Measurements from ENCODE around the gene SKI. TPM values are rescaled to one million over a fixed set of nuclear protein-coding genes. Genes with fewer than 3 reads are reported as not detected.
"Not testable (repeated sequence)": the region's sequence is repeated elsewhere in the genome, so short reads cannot be mapped to it uniquely, and the experiment has no call there.

Gene SKI
- total RNA-seq, 1 donor = 47.5 TPM

DNA sequence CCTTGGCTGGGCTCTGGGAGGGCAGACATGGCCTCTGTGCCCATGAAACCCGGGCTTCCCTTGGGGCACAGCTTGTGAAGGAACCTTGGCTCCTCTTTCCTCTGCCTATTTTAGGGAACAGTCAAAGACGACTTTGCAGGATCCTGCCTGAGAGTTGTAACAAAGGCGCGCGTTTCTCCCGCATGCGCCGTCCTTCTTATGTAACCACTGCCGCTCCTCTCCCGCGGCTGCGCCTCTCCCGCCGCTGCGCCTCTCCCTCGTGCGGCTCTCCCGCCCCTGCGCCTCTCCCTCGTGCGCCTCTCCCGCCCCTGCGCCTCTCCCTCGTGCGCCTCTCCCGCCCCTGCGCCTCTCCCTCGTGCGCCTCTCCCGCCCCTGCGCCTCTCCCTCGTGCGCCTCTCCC, 103.5 kb downstream of the SKI start:
- H3K27me3 ChIP-seq (ENCODE audit: insufficient read depth, low read length); H3K9me3 ChIP-seq (ENCODE audit: low read depth, low read length); H3K4me1 ChIP-seq (ENCODE audit: insufficient read depth, low read length); H3K4me3 ChIP-seq (ENCODE audit: low read length): not testable (repeated sequence)

- H3K27me3 ChIP-seq (ENCODE audit: insufficient read depth, low read length) = no peaks in the 10 kb centered on the region
Measured at GRCh38 chr1:2334366-2334765, 106.2 kb downstream of the SKI start.

DNA sequence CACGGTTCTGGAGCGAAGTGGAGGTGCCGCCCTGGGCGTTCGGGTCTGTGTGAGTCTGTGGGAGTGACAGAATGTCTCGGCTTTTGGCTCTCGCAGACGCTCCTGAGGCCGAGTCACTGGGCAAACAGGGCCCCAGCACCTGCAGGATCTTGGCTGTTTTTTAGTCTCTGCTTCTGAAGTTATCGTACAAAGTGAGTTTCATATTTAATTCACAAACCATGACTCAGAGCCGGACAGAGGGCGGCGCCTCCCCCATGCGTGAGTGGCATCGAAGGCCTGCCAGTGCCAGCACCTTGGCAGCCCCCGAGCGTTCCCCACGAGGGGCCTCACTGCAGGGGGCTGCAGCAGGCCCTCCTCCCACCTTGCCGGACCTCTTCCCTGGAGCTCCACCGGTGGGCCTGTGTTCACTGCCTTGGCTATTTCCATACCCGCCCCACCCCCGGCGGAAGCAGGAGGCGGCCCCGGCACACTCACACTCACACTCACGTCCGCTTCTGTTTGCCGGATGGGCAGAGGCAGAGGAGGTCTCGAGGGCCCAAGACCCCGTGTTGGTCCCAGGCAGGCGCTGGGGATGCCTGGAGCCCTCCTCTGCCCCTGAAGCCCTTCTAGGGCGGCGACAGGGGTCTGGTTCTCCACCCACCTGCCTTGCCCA, 106.9 kb downstream of the SKI start:
- Histone ChIP-seq H3K4me3 (ENCODE audit: low read length) (no peak overlapping the region), H3K9me3 (ENCODE audit: low read depth, low read length) (no peaks in the 10 kb centered on the region), H3K27me3 (ENCODE audit: insufficient read depth, low read length) (no peaks in the 10 kb centered on the region), H3K4me1 (ENCODE audit: insufficient read depth, low read length) (no peaks in the 10 kb centered on the region)

More at GRCh38 chr1:2334366-2334765, 106.2 kb downstream of the SKI start:
- no peaks in the 10 kb centered on the region for H3K9me3 ChIP-seq (ENCODE audit: low read depth, low read length)
- H3K4me3 ChIP-seq (ENCODE audit: low read length) = no peak overlapping the region
- no peaks in the 10 kb centered on the region for H3K4me1 ChIP-seq (ENCODE audit: insufficient read depth, low read length)

DNA sequence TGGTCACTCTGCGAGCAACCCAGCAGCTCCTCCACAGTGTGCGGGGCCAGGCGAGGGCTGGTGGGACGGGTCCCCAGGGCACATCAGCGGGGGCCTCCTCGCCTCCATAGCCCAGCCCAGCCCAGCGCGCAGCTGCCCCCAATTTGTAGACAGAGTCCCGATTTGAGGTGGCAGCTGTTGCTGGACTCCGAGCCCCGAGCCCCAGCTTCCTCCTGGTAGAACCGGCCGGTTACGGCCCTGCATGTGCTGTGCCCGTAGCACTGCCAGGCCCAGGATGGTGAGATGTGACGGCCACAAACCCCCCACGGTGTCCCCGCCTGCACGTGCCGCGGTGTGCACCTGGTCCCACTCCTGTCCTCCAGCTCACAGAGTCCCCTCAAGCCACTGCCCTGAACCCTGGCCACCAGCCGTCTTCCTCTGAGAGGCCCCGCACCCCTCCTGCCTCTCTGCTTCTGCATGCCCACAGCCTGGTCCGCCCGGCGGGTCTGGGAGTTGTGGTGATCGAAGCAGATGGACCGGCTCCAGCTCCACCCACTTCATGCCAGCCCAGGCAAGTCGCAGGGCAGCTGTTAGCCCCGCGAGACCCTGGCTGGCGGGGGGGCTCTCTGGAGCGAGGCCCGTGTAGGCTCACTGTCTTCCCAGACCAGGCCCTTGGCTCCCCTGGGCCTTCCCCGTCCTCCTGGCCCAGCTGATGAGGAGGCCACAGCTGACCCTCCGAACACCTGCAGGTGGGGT, 107.8 kb downstream of the SKI start:
- no peak overlapping the region for H3K4me3 ChIP-seq (ENCODE audit: low read length)
- no peaks in the 10 kb centered on the region for H3K9me3 ChIP-seq (ENCODE audit: low read depth, low read length)

DNA sequence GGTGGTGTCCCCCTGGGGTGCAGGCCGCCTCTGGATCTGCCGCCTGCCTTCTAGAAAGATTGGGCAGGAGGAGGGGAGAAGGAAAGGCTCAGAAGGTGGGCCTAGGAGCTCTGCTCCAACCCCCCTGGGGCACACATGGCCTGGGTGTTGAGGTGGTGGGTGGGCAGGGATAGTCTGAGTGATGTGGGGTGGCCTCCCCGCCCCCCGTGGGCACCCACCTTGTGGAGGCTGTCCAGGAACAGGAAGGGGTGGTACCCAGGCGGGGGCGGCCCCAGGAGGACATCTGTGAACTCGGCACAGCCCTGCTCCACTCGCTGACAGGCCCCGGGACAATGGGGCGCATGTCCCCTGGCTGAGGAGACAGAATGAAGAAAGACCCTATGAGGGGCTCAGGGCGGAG, 108.4 kb downstream of the SKI start:
- H3K27me3 ChIP-seq (ENCODE audit: insufficient read depth, low read length) = no peaks in the 10 kb centered on the region
- H3K9me3 ChIP-seq (ENCODE audit: low read depth, low read length) = no peaks in the 10 kb centered on the region
- no peaks in the 10 kb centered on the region for H3K4me1 ChIP-seq (ENCODE audit: insufficient read depth, low read length)
- H3K4me3 ChIP-seq (ENCODE audit: low read length) = no peak overlapping the region

More for the DNA sequence above, 107.8 kb downstream of the SKI start:
- no peaks in the 10 kb centered on the region for H3K27me3 ChIP-seq (ENCODE audit: insufficient read depth, low read length)
- H3K4me1 ChIP-seq (ENCODE audit: insufficient read depth, low read length) = no peaks in the 10 kb centered on the region

- Histone ChIP-seq H3K4me3 (ENCODE audit: low read length) (no peak overlapping the region), H3K4me1 (ENCODE audit: insufficient read depth, low read length) (no peaks in the 10 kb centered on the region), H3K27me3 (ENCODE audit: insufficient read depth, low read length) (no peaks in the 10 kb centered on the region), H3K9me3 (ENCODE audit: low read depth, low read length) (no peaks in the 10 kb centered on the region)
Measured at GRCh38 chr1:2337081-2337480, 109.0 kb downstream of the SKI start.

- no peaks in the 10 kb centered on the region for H3K9me3 ChIP-seq (ENCODE audit: low read depth, low read length)
- H3K27me3 ChIP-seq (ENCODE audit: insufficient read depth, low read length) = no peaks in the 10 kb centered on the region
- H3K4me1 ChIP-seq (ENCODE audit: insufficient read depth, low read length) = no peaks in the 10 kb centered on the region
- H3K4me3 ChIP-seq (ENCODE audit: low read length) = no peak overlapping the region
Measured at GRCh38 chr1:2337501-2337900, 109.4 kb downstream of the SKI start.

- H3K4me3 ChIP-seq (ENCODE audit: low read length) = no peak overlapping the region
- no peaks in the 10 kb centered on the region for H3K4me1 ChIP-seq (ENCODE audit: insufficient read depth, low read length)
- H3K9me3 ChIP-seq (ENCODE audit: low read depth, low read length) = no peaks in the 10 kb centered on the region
- H3K27me3 ChIP-seq (ENCODE audit: insufficient read depth, low read length) = no peaks in the 10 kb centered on the region
Measured at GRCh38 chr1:2339206-2340085, 111.3 kb downstream of the SKI start.

- Histone ChIP-seq H3K4me1 (ENCODE audit: insufficient read depth, low read length) (no peaks in the 10 kb centered on the region), H3K4me3 (ENCODE audit: low read length) (no peak overlapping the region), H3K27me3 (ENCODE audit: insufficient read depth, low read length) (no peaks in the 10 kb centered on the region), H3K9me3 (ENCODE audit: low read depth, low read length) (no peaks in the 10 kb centered on the region)
Measured at GRCh38 chr1:2340086-2340917, 112.2 kb downstream of the SKI start.

DNA sequence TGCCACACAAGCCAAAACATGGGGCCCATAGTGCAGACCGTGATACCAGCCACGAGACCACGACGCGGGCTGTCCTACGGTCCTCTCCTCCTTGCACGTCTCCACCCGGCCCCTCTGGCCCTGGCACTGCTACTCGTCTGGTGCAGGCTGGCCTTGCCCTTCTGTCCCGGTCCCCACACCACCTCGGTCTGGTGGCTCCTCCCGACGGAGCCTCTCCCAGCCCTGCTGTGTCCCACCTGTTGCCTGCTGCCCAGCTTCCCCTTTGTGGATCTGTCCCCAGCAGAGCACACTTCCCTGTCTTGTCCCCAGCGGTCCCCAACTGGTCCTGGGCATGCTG, 112.8 kb downstream of the SKI start:
- H3K4me3 ChIP-seq (ENCODE audit: low read length) = no peak overlapping the region
- no peaks in the 10 kb centered on the region for H3K9me3 ChIP-seq (ENCODE audit: low read depth, low read length)
- no peaks in the 10 kb centered on the region for H3K4me1 ChIP-seq (ENCODE audit: insufficient read depth, low read length)
- no peaks in the 10 kb centered on the region for H3K27me3 ChIP-seq (ENCODE audit: insufficient read depth, low read length)

DNA sequence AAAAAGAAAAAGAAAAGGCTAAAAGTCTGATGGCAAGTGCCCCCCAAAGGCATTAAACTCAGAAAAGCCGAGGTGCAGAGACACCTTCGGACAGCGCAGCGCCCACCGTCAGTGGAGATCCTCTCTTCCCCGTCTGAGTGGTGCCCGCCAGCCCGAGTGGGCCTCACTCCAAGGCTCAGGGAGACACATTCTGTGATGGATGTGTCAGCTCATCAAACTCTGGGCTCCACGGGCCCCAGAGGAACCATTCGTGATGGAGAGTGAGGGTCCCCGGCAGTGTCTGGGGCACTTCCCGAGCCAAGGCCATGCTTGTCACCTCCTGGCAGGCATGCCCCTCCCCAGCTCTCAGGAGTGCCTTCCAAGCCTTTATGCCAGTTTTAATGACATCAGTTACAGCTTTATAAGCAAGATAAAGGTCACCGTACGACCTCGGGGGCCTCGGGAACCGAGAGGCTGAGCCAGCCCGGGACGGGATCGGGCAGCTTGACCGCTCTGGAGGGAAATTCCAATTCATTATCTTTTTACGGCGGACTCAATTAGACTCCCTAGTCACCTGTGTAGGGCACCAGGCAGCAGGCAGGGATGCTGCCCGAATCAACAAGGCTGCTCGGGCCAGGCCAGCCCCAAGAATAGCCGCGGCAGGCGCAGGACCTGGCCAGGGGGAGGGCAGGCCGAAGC, 113.7 kb downstream of the SKI start:
- Histone ChIP-seq H3K9me3 (ENCODE audit: low read depth, low read length) (no peaks in the 10 kb centered on the region), H3K27me3 (ENCODE audit: insufficient read depth, low read length) (no peaks in the 10 kb centered on the region), H3K4me3 (ENCODE audit: low read length) (no peak overlapping the region), H3K4me1 (ENCODE audit: insufficient read depth, low read length) (no peaks in the 10 kb centered on the region)

DNA sequence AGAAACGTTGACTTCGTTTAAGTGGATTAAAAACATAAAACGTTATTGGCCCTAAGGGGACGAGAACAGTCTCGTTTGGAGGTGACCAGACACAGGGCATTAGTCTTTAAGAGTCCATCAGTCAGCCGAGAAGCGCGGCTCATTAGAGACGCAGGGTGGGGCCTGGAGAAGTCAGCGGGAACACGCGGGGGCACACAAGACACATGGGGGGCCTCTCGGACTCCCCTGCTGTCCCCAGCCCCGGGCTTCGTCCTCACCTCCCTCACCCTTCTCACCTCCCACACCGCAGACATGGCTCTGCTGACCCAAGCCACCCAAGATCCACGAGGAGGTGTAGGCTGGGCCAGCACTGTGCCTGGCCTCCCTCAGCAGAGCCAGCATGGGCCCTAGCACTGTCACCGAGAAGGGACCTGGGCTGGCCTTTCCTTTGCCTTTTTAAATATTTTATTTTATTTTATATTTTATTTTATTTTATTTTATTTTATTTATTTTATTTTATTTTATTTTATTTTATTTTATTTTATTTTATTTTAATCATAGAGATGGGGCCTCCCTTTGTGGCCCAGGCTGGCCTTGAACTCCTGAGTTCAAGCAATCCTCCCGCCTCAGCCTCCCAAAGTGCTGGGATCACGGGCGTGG, 114.4 kb downstream of the SKI start:
- Histone ChIP-seq H3K9me3 (ENCODE audit: low read depth, low read length) (no peaks in the 10 kb centered on the region), H3K27me3 (ENCODE audit: insufficient read depth, low read length) (no peaks in the 10 kb centered on the region), H3K4me3 (ENCODE audit: low read length) (no peak overlapping the region), H3K4me1 (ENCODE audit: insufficient read depth, low read length) (no peaks in the 10 kb centered on the region)

GRCh38 chr1:2343023-2343935, 115.2 kb downstream of the SKI start:
- H3K4me1 ChIP-seq (ENCODE audit: insufficient read depth, low read length) = no peaks in the 10 kb centered on the region
- no peak overlapping the region for H3K4me3 ChIP-seq (ENCODE audit: low read length)
- H3K9me3 ChIP-seq (ENCODE audit: low read depth, low read length) = no peaks in the 10 kb centered on the region
- H3K27me3 ChIP-seq (ENCODE audit: insufficient read depth, low read length) = no peaks in the 10 kb centered on the region

All from mononuclear cell (primary cell).